ENCODE measurements around the gene SFT2D1. TPM values are rescaled to one million over a fixed set of nuclear protein-coding genes. Genes with fewer than 3 reads are reported as not detected.

Gene SFT2D1
- total and polyA plus RNA-seq, 7 donors = 26.0 to 92.8 (median 46.2) TPM

GRCh38 chr6:166279393-166279679 is 63.0 kb downstream of the SFT2D1 start:
- Histone ChIP-seq H3K27ac (no peak overlapping the region), H3K4me3 (no peak overlapping the region), H3K27me3 (peaks cover 0 to 17% (median 0%) of the 10 kb centered on the region in 3 donors), H3K36me3 (no peaks in the 10 kb centered on the region), H3K9me3 (no peaks in the 10 kb centered on the region), H3K4me1 (peaks cover 3 to 16% (median 9%) of the 10 kb centered on the region in 4 donors)
- 96% methylated on average over 1 of the region's 1 CpG for WGBS, 2 donors
- intact Hi-C loops (cut with DNase I) = no loop called here
- TF ChIP-seq POLR2AphosphoS5 (IDR thresholded peaks at IDR 0.05) (no peak), POLR2A (IDR thresholded peaks at IDR 0.05) (no peak), EP300 (IDR thresholded peaks at IDR 0.05) (no peak)
- TF ChIP-seq, protein P1, sequence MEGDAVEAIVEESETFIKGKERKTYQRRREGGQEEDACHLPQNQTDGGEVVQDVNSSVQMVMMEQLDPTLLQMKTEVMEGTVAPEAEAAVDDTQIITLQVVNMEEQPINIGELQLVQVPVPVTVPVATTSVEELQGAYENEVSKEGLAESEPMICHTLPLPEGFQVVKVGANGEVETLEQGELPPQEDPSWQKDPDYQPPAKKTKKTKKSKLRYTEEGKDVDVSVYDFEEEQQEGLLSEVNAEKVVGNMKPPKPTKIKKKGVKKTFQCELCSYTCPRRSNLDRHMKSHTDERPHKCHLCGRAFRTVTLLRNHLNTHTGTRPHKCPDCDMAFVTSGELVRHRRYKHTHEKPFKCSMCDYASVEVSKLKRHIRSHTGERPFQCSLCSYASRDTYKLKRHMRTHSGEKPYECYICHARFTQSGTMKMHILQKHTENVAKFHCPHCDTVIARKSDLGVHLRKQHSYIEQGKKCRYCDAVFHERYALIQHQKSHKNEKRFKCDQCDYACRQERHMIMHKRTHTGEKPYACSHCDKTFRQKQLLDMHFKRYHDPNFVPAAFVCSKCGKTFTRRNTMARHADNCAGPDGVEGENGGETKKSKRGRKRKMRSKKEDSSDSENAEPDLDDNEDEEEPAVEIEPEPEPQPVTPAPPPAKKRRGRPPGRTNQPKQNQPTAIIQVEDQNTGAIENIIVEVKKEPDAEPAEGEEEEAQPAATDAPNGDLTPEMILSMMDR (IDR thresholded peaks at IDR 0.05) = no peak
- DNase-seq = no peak

GRCh38 chr6:166278579-166279392 is 63.6 kb downstream of the SFT2D1 start:
- peaks cover 0 to 11% (median 0%) of the 10 kb centered on the region in 3 donors for H3K27me3 ChIP-seq
- no peak overlapping the region for H3K4me3 ChIP-seq
- WGBS, 2 donors = 57 to 82% methylated on average over 8 of the region's 8 CpGs
- no peak for DNase-seq
- H3K36me3 ChIP-seq = no peaks in the 10 kb centered on the region
- no peaks in the 10 kb centered on the region for H3K9me3 ChIP-seq
- TF ChIP-seq POLR2A (IDR thresholded peaks at IDR 0.05) (no peak), POLR2AphosphoS5 (IDR thresholded peaks at IDR 0.05) (no peak), EP300 (IDR thresholded peaks at IDR 0.05) (no peak)
- TF ChIP-seq, protein P1 (IDR thresholded peaks at IDR 0.05) = no peak
- intact Hi-C loops (cut with DNase I) = no loop called here
- peaks cover 3 to 16% (median 9%) of the 10 kb centered on the region in 4 donors for H3K4me1 ChIP-seq
- no peak overlapping the region for H3K27ac ChIP-seq

- Histone ChIP-seq H3K27ac (no peak overlapping the region), H3K4me1 (peaks cover 3 to 16% (median 9%) of the 10 kb centered on the region in 4 donors), H3K4me3 (no peak overlapping the region), H3K36me3 (no peaks in the 10 kb centered on the region), H3K9me3 (no peaks in the 10 kb centered on the region), H3K27me3 (peaks cover 0 to 9% (median 0%) of the 10 kb centered on the region in 3 donors)
- WGBS, 2 donors = 80 to 84% methylated on average over 11 of the region's 11 CpGs
- intact Hi-C loops (cut with DNase I) = no loop called here
- DNase-seq = no peak
- TF ChIP-seq POLR2A (IDR thresholded peaks at IDR 0.05) (no peak), EP300 (IDR thresholded peaks at IDR 0.05) (no peak), POLR2AphosphoS5 (IDR thresholded peaks at IDR 0.05) (no peak)
- TF ChIP-seq, protein P1 (IDR thresholded peaks at IDR 0.05) = no peak
These were observed 64.3 kb downstream of the SFT2D1 start for GRCh38 chr6:166277892-166278578.

GRCh38 chr6:166277018-166277417 is 65.3 kb downstream of the SFT2D1 start:
- WGBS, 2 donors = 55 to 72% methylated on average over 11 of the region's 11 CpGs
- DNase-seq = no peak
- H3K4me1 ChIP-seq = peaks cover 3 to 16% (median 9%) of the 10 kb centered on the region in 4 donors
- no peak overlapping the region for H3K27ac ChIP-seq
- H3K4me3 ChIP-seq = no peak overlapping the region
- H3K9me3 ChIP-seq = no peaks in the 10 kb centered on the region
- H3K36me3 ChIP-seq = no peaks in the 10 kb centered on the region
- peaks cover 0 to 9% (median 0%) of the 10 kb centered on the region in 3 donors for H3K27me3 ChIP-seq
- TF ChIP-seq POLR2A (IDR thresholded peaks at IDR 0.05) = no peak
- TF ChIP-seq, protein P1 (IDR thresholded peaks at IDR 0.05) = no peak
- no peak for TF ChIP-seq POLR2AphosphoS5 (IDR thresholded peaks at IDR 0.05)
- TF ChIP-seq EP300 (IDR thresholded peaks at IDR 0.05) = no peak
- intact Hi-C loops (cut with DNase I) = no loop called here
